Ishikawa (cell line): ENCODE results near the gene ZDHHC13.

Experiments used
- CEBPB ChIP-seq: IDR thresholded peaks from 2 replicates; pipeline ENCODE4 v1.6.1; 2012
- EP300 ChIP-seq: IDR thresholded peaks from 2 replicates; pipeline ENCODE4 v1.6.1; 2012; ENCODE audit warnings: borderline replicate concordance
- TAF1 ChIP-seq: IDR thresholded peaks from 2 replicates; pipeline ENCODE4 v1.6.1; 2012; ENCODE audit warnings: low read depth, mild to moderate bottlenecking
- YY1 ChIP-seq: IDR thresholded peaks from 2 replicates; pipeline ENCODE4 v1.6.1; 2012; ENCODE audit warnings: low read depth
- TF ChIP-seq, protein P1 (sequence below): IDR thresholded peaks from 2 replicates; pipeline ENCODE4 v1.6.1; 2012; ENCODE audit warnings: low read depth, mild to moderate bottlenecking

DNA sequence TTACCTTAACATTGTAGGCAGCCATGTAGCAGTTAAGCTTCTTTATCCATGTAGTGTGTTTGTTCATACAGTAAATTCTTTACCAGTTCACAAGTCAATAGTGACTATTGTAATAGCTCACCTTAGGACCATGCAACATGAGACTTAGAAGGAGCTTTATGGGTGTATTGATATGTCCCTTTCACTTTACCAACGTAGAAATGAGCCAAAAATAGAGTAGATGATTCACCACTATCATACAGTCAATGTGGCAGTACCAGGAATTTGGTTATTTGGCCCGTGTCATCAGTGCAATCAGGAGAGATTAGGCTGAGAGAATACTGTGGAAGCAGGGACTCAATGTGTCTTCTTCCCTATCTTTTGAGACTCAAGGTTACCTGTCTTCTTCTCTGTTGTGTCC is 4.7 kb downstream of the ZDHHC13 start:
- TF ChIP-seq, protein P1, sequence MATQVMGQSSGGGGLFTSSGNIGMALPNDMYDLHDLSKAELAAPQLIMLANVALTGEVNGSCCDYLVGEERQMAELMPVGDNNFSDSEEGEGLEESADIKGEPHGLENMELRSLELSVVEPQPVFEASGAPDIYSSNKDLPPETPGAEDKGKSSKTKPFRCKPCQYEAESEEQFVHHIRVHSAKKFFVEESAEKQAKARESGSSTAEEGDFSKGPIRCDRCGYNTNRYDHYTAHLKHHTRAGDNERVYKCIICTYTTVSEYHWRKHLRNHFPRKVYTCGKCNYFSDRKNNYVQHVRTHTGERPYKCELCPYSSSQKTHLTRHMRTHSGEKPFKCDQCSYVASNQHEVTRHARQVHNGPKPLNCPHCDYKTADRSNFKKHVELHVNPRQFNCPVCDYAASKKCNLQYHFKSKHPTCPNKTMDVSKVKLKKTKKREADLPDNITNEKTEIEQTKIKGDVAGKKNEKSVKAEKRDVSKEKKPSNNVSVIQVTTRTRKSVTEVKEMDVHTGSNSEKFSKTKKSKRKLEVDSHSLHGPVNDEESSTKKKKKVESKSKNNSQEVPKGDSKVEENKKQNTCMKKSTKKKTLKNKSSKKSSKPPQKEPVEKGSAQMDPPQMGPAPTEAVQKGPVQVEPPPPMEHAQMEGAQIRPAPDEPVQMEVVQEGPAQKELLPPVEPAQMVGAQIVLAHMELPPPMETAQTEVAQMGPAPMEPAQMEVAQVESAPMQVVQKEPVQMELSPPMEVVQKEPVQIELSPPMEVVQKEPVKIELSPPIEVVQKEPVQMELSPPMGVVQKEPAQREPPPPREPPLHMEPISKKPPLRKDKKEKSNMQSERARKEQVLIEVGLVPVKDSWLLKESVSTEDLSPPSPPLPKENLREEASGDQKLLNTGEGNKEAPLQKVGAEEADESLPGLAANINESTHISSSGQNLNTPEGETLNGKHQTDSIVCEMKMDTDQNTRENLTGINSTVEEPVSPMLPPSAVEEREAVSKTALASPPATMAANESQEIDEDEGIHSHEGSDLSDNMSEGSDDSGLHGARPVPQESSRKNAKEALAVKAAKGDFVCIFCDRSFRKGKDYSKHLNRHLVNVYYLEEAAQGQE: no peak
- TF ChIP-seq YY1 (no peak), TAF1 (no peak), EP300 (no peak), CEBPB (no peak)
